Caco-2 (cell line): ENCODE results near the gene JAML. TPM values are rescaled to one million over a fixed set of nuclear protein-coding genes. Genes with fewer than 3 reads are reported as not detected.

Experiments used
- BruUV-seq: library from RNA; stranded (reverse); fragments of 400-500 nt; replicated peaks from 2 replicates; lab custom pipeline; 2021; lab: Mats Ljungman, UMichigan
- CTCF ChIA-PET: fragments of 300-600 bp; sonication (Branson Sonifier 250); formaldehyde crosslinking; loops from one replicate; lab custom pipeline; 2022; ENCODE audit warnings: antibody characterized with exemption; lab: Charles Lee
- POLR2A ChIA-PET: fragments of 300-600 bp; sonication (Branson Sonifier 250); formaldehyde crosslinking; loops from one replicate; lab custom pipeline; 2022; ENCODE audit warnings: antibody characterized with exemption; lab: Charles Lee
- DNase-seq, 2 experiments: peaks; one replicate each; pipeline versions ENCODE4 v3.0.0 to v3.0.0-alpha.2; 2020 to 2022
- H3K27me3 ChIP-seq: replicated peaks from 2 replicates; pipeline ENCODE4 v1.6.0; 2011; ENCODE audit warnings: low read length; ENCODE audit not compliant: control insufficient read depth, insufficient read depth
- H3K36me3 ChIP-seq: 2 replicates; pipeline ENCODE4 v1.5.1; 2011; ENCODE audit warnings: low read length; ENCODE audit not compliant: control insufficient read depth, insufficient read depth
- H3K4me1 ChIP-seq: fragments of 250-450 bp; sonication (Bioruptor Pico); 2 replicates; pipeline ENCODE4 v1.5.1; 2020; ENCODE audit warnings: mild to moderate bottlenecking
- H3K4me3 ChIP-seq: 2 replicates; pipeline ENCODE4 v1.5.1; 2011; ENCODE audit warnings: low read depth, mild to moderate bottlenecking, control low read depth, low read length
- H3K9me3 ChIP-seq: fragments of 250-450 bp; sonication (Bioruptor Pico); 2 replicates; pipeline ENCODE4 v1.5.1; 2020; ENCODE audit warnings: mild to moderate bottlenecking, moderate library complexity
- H3K27ac Mint-ChIP-seq: one replicate; pipeline ENCODE4 v1.8.0; 2022; ENCODE audit warnings: mixed read lengths; ENCODE audit not compliant: unreplicated experiment
- H3K27me3 Mint-ChIP-seq: one replicate; pipeline ENCODE4 v1.8.0; 2022; ENCODE audit warnings: mixed read lengths; ENCODE audit not compliant: insufficient read depth, unreplicated experiment
- H3K36me3 Mint-ChIP-seq: one replicate; pipeline ENCODE4 v1.8.0; 2022; ENCODE audit warnings: mild to moderate bottlenecking, mixed read lengths; ENCODE audit not compliant: insufficient read depth, unreplicated experiment
- H3K4me1 Mint-ChIP-seq: one replicate; pipeline ENCODE4 v1.8.0; 2022; ENCODE audit warnings: low read depth, mixed read lengths; ENCODE audit not compliant: unreplicated experiment
- H3K4me3 Mint-ChIP-seq: one replicate; pipeline ENCODE4 v1.8.0; 2022; ENCODE audit warnings: mild to moderate bottlenecking, moderate library complexity, mixed read lengths; ENCODE audit not compliant: unreplicated experiment
- H3K9me3 Mint-ChIP-seq: one replicate; pipeline ENCODE4 v1.8.0; 2022; ENCODE audit warnings: mixed read lengths; ENCODE audit not compliant: unreplicated experiment
- intact Hi-C: fragments of 100-400 bp; cut with micrococcal nuclease; formaldehyde crosslinking; loops from one replicate; pipeline ENCODE4 v1.10.0; 2022; ENCODE audit not compliant: unreplicated experiment
- total RNA-seq: library from RNA; stranded (reverse); gene quantifications from 2 replicates; pipeline ENCODE4 v1.2.3, GENCODE V29; 2022
- TF ChIP-seq, protein P1 (sequence below), 2 experiments: fragments of 200-600 bp in 1 of 2; IDR thresholded peaks; 1 replicate in 1 of 2; 2 replicates in 1 of 2; pipeline versions ENCODE4 v1.5.1 to v1.8.0; 2011 to 2022; ENCODE audit warnings: antibody characterized with exemption in 1 of 2, control low read depth in 1 of 2, inconsistent platforms in 1 of 2, low read depth in 1 of 2, low read length in 1 of 2, mild to moderate bottlenecking in 1 of 2, moderate library complexity in 1 of 2; ENCODE audit not compliant: insufficient read depth in 1 of 2, severe bottlenecking in 1 of 2, unreplicated experiment in 1 of 2

The JAML gene
- total RNA-seq, 1 experiment from 2014 or later = 8.9 TPM

DNA sequence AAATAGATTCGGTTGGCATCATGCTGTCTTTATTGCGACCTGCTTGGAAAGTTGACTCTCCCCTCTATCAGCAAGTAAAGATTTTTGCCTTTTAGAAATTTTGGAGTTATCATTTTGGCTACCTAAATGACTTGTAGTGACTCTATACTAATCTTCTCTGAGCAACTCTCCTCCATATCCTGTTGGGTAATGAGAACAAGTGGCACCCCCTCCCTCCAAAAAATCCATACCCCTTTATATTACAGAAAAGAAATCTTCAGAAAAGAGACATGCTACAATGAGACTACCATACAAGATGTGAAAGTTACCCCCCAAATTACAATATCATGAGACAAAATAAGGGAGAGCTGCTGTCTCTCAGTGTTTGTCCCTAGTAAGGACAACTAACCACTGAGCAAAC, 1.2 kb downstream of the JAML start:
- no peaks in the 10 kb centered on the region for H3K9me3 ChIP-seq
- BruUV-seq = no TSS peak
- no peak for DNase-seq
- Mint-ChIP-seq H3K36me3 (no peaks in the 10 kb centered on the region), H3K27me3 (no peaks in the 10 kb centered on the region), H3K9me3 (no peaks in the 10 kb centered on the region), H3K4me3 (no peak overlapping the region), H3K4me1 (peaks cover 8% of the 10 kb centered on the region), H3K27ac (no peak overlapping the region)
- H3K27me3 ChIP-seq = no peaks in the 10 kb centered on the region
- CTCF ChIA-PET = no interaction called here
- H3K4me1 ChIP-seq = no peaks in the 10 kb centered on the region
- TF ChIP-seq, protein P1, sequence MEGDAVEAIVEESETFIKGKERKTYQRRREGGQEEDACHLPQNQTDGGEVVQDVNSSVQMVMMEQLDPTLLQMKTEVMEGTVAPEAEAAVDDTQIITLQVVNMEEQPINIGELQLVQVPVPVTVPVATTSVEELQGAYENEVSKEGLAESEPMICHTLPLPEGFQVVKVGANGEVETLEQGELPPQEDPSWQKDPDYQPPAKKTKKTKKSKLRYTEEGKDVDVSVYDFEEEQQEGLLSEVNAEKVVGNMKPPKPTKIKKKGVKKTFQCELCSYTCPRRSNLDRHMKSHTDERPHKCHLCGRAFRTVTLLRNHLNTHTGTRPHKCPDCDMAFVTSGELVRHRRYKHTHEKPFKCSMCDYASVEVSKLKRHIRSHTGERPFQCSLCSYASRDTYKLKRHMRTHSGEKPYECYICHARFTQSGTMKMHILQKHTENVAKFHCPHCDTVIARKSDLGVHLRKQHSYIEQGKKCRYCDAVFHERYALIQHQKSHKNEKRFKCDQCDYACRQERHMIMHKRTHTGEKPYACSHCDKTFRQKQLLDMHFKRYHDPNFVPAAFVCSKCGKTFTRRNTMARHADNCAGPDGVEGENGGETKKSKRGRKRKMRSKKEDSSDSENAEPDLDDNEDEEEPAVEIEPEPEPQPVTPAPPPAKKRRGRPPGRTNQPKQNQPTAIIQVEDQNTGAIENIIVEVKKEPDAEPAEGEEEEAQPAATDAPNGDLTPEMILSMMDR (IDR thresholded peaks at IDR 0.05; ENCODE audit: insufficient read depth in 1 of 2, low read depth in 1 of 2, low read length in 1 of 2, severe bottlenecking in 1 of 2, unreplicated experiment in 1 of 2) = no peak
- no peak overlapping the region for H3K4me3 ChIP-seq
- no peaks in the 10 kb centered on the region; the same call in 1 of the 2 replicates for H3K36me3 ChIP-seq
- intact Hi-C loops = no loop called here
- POLR2A ChIA-PET = interaction anchor here (0.5 kb wide), 1 partner anchor 240 kb away, joined by 5 read pairs; no protein-coding TSS in a partner anchor

DNA sequence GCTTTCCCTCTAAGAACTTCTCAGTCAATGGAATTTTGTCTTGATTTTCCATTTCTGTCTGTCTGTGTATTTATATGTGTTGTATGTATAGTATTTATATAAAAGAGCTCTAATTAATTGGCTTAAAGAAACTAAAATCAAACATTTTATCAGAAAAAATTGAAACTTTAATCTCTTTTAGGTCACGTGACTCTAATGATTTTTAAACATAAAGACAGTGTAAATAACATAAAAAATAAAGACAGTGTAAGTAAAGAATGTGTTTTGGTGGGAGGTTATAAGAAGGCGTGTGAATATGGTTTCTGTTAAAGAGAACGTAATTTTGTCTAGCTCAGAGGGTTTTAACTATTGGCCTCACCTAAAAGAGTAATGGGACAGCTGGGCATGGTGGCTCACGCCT, 2.4 kb downstream of the JAML start:
- ChIA-PET POLR2A (no interaction called here), CTCF (interaction anchor here (0.8 kb wide), 1 partner anchor 20 kb away, joined by 3 read pairs; no protein-coding TSS in a partner anchor)
- Histone ChIP-seq H3K36me3 (no peaks in the 10 kb centered on the region; the same call in 1 of the 2 replicates), H3K4me1 (peaks cover 5% of the 10 kb centered on the region), H3K9me3 (no peaks in the 10 kb centered on the region), H3K4me3 (no peak overlapping the region), H3K27me3 (no peaks in the 10 kb centered on the region)
- intact Hi-C loops = no loop called here
- Mint-ChIP-seq H3K27me3 (no peaks in the 10 kb centered on the region), H3K4me1 (peaks cover 8% of the 10 kb centered on the region), H3K36me3 (no peaks in the 10 kb centered on the region), H3K27ac (no peak overlapping the region), H3K9me3 (no peaks in the 10 kb centered on the region), H3K4me3 (no peak overlapping the region)
- no peak for DNase-seq
- BruUV-seq = no TSS peak
- TF ChIP-seq, protein P1 (IDR thresholded peaks at IDR 0.05; ENCODE audit: insufficient read depth in 1 of 2, low read depth in 1 of 2, low read length in 1 of 2, severe bottlenecking in 1 of 2, unreplicated experiment in 1 of 2) = no peak

DNA sequence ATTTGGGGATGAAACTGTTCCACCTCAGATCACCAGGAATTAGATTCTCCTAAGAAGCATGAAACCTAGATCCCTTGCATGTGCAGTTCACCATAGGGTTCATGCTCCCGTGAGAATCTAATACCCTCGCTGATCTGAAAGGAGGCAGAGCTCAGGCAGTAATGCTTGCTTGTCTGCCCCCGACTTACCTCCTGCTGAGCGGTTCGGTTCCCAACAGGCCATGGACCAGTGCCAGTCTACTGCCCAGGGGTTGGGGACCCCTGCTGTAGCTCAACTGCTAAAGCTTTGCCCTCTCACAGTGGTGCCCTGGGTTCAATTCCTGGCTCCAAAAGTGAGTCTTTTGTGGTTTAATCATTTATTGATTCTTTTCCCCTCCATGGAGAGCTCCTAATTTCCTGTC, 3.4 kb downstream of the JAML start:
- H3K4me3 Mint-ChIP-seq = no peak overlapping the region
- H3K9me3 ChIP-seq = no peaks in the 10 kb centered on the region
- no peaks in the 10 kb centered on the region for H3K27me3 ChIP-seq
- H3K27me3 Mint-ChIP-seq = no peaks in the 10 kb centered on the region
- no peaks in the 10 kb centered on the region for H3K9me3 Mint-ChIP-seq
- H3K4me1 ChIP-seq = peaks cover 15% of the 10 kb centered on the region
- CTCF ChIA-PET = interaction anchor here (0.7 kb wide), 1 partner anchor 23 kb away, joined by 3 read pairs; no protein-coding TSS in a partner anchor
- H3K36me3 ChIP-seq = no peaks in the 10 kb centered on the region
- no peak overlapping the region for H3K27ac Mint-ChIP-seq
- BruUV-seq = no TSS peak
- intact Hi-C loops = no loop called here
- no peak overlapping the region for H3K4me3 ChIP-seq
- POLR2A ChIA-PET = interaction anchor here (0.6 kb wide), 1 partner anchor 152 kb away, joined by 4 read pairs; no protein-coding TSS in a partner anchor
- TF ChIP-seq, protein P1 (IDR thresholded peaks at IDR 0.05; ENCODE audit: insufficient read depth in 1 of 2, low read depth in 1 of 2, low read length in 1 of 2, severe bottlenecking in 1 of 2, unreplicated experiment in 1 of 2) = no peak
- peaks cover 15% of the 10 kb centered on the region for H3K4me1 Mint-ChIP-seq
- no peaks in the 10 kb centered on the region for H3K36me3 Mint-ChIP-seq
- no peak for DNase-seq
